SK-N-SH treated with all-trans-retinoic acid at 6 μM for 48 hours (cell line): ENCODE data around the gene TM6SF1.

Experiments
- ATAC-seq: fragments of 200-7000 bp; cut with Tn5 transposase; 3 replicates; pipeline ENCODE4 v1.9.1; 2020; ENCODE audit warnings: mild to moderate bottlenecking, moderate library complexity
- BACH2 ChIP-seq: fragments of 250-450 bp; sonication (Bioruptor Pico); IDR thresholded peaks from 2 replicates; pipeline ENCODE4 v1.9.0; 2021; ENCODE audit warnings: mild to moderate bottlenecking, borderline replicate concordance
- CREB5 ChIP-seq: fragments of 250-450 bp; sonication (Bioruptor Pico); IDR thresholded peaks from 2 replicates; pipeline ENCODE4 v1.5.1; 2020; ENCODE audit warnings: low read depth, mild to moderate bottlenecking, moderate library complexity
- GLIS3 ChIP-seq: fragments of 250-450 bp; sonication (Bioruptor Pico); IDR thresholded peaks from 2 replicates; pipeline ENCODE4 v1.5.0; 2020; ENCODE audit warnings: mild to moderate bottlenecking, moderate library complexity
- OSR1 ChIP-seq: fragments of 250-450 bp; sonication (Bioruptor Pico); IDR thresholded peaks from 2 replicates; pipeline ENCODE4 v1.8.0; 2022; ENCODE audit warnings: moderate library complexity, mild to moderate bottlenecking, inconsistent platforms
- PATZ1 ChIP-seq: fragments of 250-450 bp; sonication (Bioruptor Pico); IDR thresholded peaks from 2 replicates; pipeline ENCODE4 v1.8.0; 2020; ENCODE audit warnings: mild to moderate bottlenecking, moderate library complexity, borderline replicate concordance
- POU6F1 ChIP-seq: fragments of 250-450 bp; sonication (Bioruptor Pico); IDR thresholded peaks from 2 replicates; pipeline ENCODE4 v1.8.0; 2021; ENCODE audit warnings: low read depth, mild to moderate bottlenecking, moderate library complexity, borderline replicate concordance
- PPARA ChIP-seq: fragments of 250-450 bp; sonication (Bioruptor Pico); IDR thresholded peaks from 2 replicates; pipeline ENCODE4 v1.5.0; 2020; ENCODE audit warnings: mild to moderate bottlenecking, borderline replicate concordance
- RARB ChIP-seq: fragments of 250-450 bp; sonication (Bioruptor Pico); IDR thresholded peaks from 2 replicates; pipeline ENCODE4 v1.8.0; 2021; ENCODE audit warnings: mild to moderate bottlenecking, moderate library complexity
- SNAI2 ChIP-seq: fragments of 250-450 bp; sonication (Bioruptor Pico); IDR thresholded peaks from 2 replicates; pipeline ENCODE4 v1.5.0; 2020; ENCODE audit warnings: mild to moderate bottlenecking, moderate library complexity
- TCF4 ChIP-seq: fragments of 250-450 bp; sonication (Bioruptor Pico); IDR thresholded peaks from 2 replicates; pipeline ENCODE4 v1.8.0; 2021; ENCODE audit warnings: mild to moderate bottlenecking, moderate library complexity, borderline replicate concordance
- TOX ChIP-seq: fragments of 250-450 bp; sonication (Bioruptor Pico); IDR thresholded peaks from 2 replicates; pipeline ENCODE4 v1.8.0; 2021; ENCODE audit warnings: mild to moderate bottlenecking, moderate library complexity, borderline replicate concordance
- TSHZ2 ChIP-seq: fragments of 250-450 bp; sonication (Bioruptor Pico); IDR thresholded peaks from 2 replicates; pipeline ENCODE4 v1.5.0; 2020; ENCODE audit warnings: mild to moderate bottlenecking, moderate library complexity
- ZC3H10 ChIP-seq: fragments of 250-450 bp; sonication (Bioruptor Pico); IDR thresholded peaks from 2 replicates; pipeline ENCODE4 v1.5.1; 2021; ENCODE audit warnings: mild to moderate bottlenecking, moderate library complexity
- ZFP3 ChIP-seq: fragments of 250-450 bp; sonication (Bioruptor Pico); IDR thresholded peaks from 2 replicates; pipeline ENCODE4 v1.5.0; 2020; ENCODE audit warnings: mild to moderate bottlenecking, moderate library complexity
- ZFP30 ChIP-seq: fragments of 450-650 bp; formaldehyde crosslinking; IDR thresholded peaks from 2 replicates; pipeline ENCODE4 v1.5.0; 2022; ENCODE audit warnings: mild to moderate bottlenecking, moderate library complexity
- ZNF565 ChIP-seq: fragments of 450-650 bp; formaldehyde crosslinking; conservative IDR thresholded peaks from 2 replicates; pipeline ENCODE4 v1.5.0; 2020; ENCODE audit warnings: low read depth, mild to moderate bottlenecking, moderate library complexity
- ZNF70 ChIP-seq: fragments of 450-650 bp; formaldehyde crosslinking; IDR thresholded peaks from 2 replicates; pipeline ENCODE4 v1.5.0; 2020; ENCODE audit warnings: mild to moderate bottlenecking, moderate library complexity
- ZNF8 ChIP-seq: fragments of 450-650 bp; formaldehyde crosslinking; IDR thresholded peaks from 2 replicates; pipeline ENCODE4 v1.5.0; 2020; ENCODE audit warnings: mild to moderate bottlenecking, moderate library complexity
- TF ChIP-seq, protein P1 (sequence below): fragments of 250-450 bp; sonication (Bioruptor Pico); IDR thresholded peaks from 2 replicates; pipeline ENCODE4 v1.5.1; 2021; ENCODE audit warnings: mild to moderate bottlenecking, moderate library complexity

The TM6SF1 gene

DNA sequence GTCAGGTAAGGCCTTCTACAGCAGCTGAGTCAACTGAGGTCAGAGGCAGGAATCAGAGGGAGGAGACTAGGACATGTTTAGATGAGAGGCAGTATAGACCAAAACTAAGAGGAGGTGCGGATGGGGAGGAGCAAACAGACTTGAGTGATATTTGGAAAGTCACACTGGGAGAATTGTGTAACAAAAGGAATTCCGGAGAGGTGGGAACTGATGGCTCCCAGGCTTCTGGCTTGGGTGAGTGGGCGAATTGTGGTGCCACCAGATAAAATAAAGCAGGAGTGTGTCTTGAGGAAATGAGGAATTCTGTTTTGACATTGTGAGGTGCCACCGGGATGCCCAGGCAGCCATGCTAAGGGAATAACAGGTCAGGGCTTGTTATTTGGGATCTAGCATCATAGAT is 3.3 kb upstream of the TM6SF1 start:
- no peak for ATAC-seq
- TF ChIP-seq ZC3H10 (CRISPR knock-in tag), result no peak
- no peak for TF ChIP-seq ZNF70 (CRISPR knock-in tag)
- no peak for TF ChIP-seq BACH2
- no peak for TF ChIP-seq POU6F1
- TF ChIP-seq GLIS3 (CRISPR knock-in tag), result no peak

GRCh38 chr15:83105440-83105839 is 2.0 kb upstream of the TM6SF1 start:
- no peak for ATAC-seq
- TF ChIP-seq PPARA (CRISPR knock-in tag) (no peak), CREB5 (CRISPR knock-in tag) (no peak), TCF4 (no peak), ZNF565 (CRISPR knock-in tag) (no peak), ZNF70 (CRISPR knock-in tag) (no peak), ZFP30 (CRISPR knock-in tag) (no peak), TSHZ2 (CRISPR knock-in tag) (no peak), OSR1 (CRISPR knock-in tag) (no peak), POU6F1 (no peak), ZNF8 (no peak)
- TF ChIP-seq, protein P1, sequence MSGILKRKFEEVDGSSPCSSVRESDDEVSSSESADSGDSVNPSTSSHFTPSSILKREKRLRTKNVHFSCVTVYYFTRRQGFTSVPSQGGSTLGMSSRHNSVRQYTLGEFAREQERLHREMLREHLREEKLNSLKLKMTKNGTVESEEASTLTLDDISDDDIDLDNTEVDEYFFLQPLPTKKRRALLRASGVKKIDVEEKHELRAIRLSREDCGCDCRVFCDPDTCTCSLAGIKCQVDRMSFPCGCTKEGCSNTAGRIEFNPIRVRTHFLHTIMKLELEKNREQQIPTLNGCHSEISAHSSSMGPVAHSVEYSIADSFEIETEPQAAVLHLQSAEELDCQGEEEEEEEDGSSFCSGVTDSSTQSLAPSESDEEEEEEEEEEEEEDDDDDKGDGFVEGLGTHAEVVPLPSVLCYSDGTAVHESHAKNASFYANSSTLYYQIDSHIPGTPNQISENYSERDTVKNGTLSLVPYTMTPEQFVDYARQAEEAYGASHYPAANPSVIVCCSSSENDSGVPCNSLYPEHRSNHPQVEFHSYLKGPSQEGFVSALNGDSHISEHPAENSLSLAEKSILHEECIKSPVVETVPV (CRISPR knock-in tag), result no peak

DNA sequence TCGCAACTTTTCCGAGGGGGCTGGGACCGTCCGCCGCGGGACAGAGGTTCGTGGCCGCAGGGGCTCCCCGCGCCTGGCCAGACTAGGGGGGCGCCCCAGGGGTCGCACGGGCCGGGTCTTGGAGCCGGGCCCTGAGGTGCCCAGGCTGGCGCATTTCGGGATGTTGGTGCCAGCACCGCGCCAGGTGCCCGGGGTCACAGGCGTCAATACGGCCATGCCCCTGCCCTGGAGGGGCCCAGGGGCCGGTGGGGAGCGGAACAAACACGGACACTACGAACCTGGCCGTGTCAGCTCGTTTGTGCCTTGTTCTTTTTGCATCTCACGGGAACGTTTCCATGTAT is 366 bp downstream of the TM6SF1 start:
- TF ChIP-seq RARB (CRISPR knock-in tag) (no peak), TSHZ2 (CRISPR knock-in tag) (no peak), SNAI2 (CRISPR knock-in tag) (no peak), TOX (CRISPR knock-in tag) (no peak), ZNF565 (CRISPR knock-in tag) (no peak), OSR1 (CRISPR knock-in tag) (no peak), ZFP3 (no peak), PATZ1 (CRISPR knock-in tag) (no peak)
- ATAC-seq, result no peak; the same call in 2 of the 3 replicates
